SK-N-SH (cell line): ENCODE results near the gene MADCAM1. TPM values are rescaled to one million over a fixed set of nuclear protein-coding genes. Genes with fewer than 3 reads are reported as not detected.

Experiments
- CTCF ChIA-PET: fragments of 300-600, 350-600 bp; formaldehyde crosslinking; extraction: SDS; loops from one replicate; lab custom pipeline; 2021; lab: Yijun Ruan, JAX
- POLR2A ChIA-PET: fragments of 350-600 bp; sonication (Branson Sonifier 250); formaldehyde crosslinking; extraction: SDS; loops from one replicate; lab custom pipeline; 2020; ENCODE audit warnings: antibody characterized with exemption, inconsistent platforms; lab: Yijun Ruan, JAX
- DNase-seq: peaks from one replicate; pipeline ENCODE4 v3.0.0; 2012
- H2AFZ ChIP-seq: fragments of 200-600 bp; sonication (generic); 2 replicates; pipeline ENCODE4 v1.8.1; 2016; ENCODE audit warnings: antibody characterized with exemption, mild to moderate bottlenecking, low read depth
- H3F3A ChIP-seq: fragments of 200-600 bp; sonication (generic); replicated peaks from 2 replicates; pipeline ENCODE3; 2016; ENCODE audit warnings: antibody characterized with exemption, mild to moderate bottlenecking; ENCODE audit not compliant: insufficient read depth
- H3K27ac ChIP-seq, 2 experiments: fragments of 200-500 bp in 1 of 2; fragments of 200-600 bp in 1 of 2; sonication (Bioruptor generic) in 1 of 2; sonication (generic), shearing (Covaris generic) in 1 of 2; 2 replicates each; pipeline versions ENCODE4 v1.5.1 to v1.6.1; 2014 to 2016; ENCODE audit warnings: low read depth in 2 of 2, inconsistent platforms in 1 of 2, low read length in 1 of 2, mild to moderate bottlenecking in 1 of 2, mixed read lengths in 1 of 2
- H3K27me3 ChIP-seq: fragments of 200-600 bp; sonication (generic), shearing (Covaris generic); 2 replicates; pipeline ENCODE4 v1.6.1; 2016; ENCODE audit warnings: mixed run types; ENCODE audit not compliant: insufficient read depth
- H3K36me3 ChIP-seq, 2 experiments: fragments of 200-500 bp in 1 of 2; fragments of 200-600 bp in 1 of 2; sonication (Bioruptor generic) in 1 of 2; sonication (generic) in 1 of 2; replicated peaks in 1 of 2; 2 replicates each; pipeline versions ENCODE3 to v1.5.1; 2014 to 2016; ENCODE audit warnings: low read length in 1 of 2, mild to moderate bottlenecking in 1 of 2; ENCODE audit not compliant: insufficient read depth in 2 of 2, control insufficient read depth in 1 of 2
- H3K4me1 ChIP-seq, 2 experiments: fragments of 200-500 bp in 1 of 2; fragments of 200-600 bp in 1 of 2; sonication (Bioruptor generic) in 1 of 2; sonication (generic), shearing (Covaris generic) in 1 of 2; 2 replicates each; pipeline versions ENCODE4 v1.5.1 to v1.6.1; 2014 to 2016; ENCODE audit warnings: low read depth in 1 of 2, low read length in 1 of 2, mixed run types in 1 of 2; ENCODE audit not compliant: insufficient read depth in 2 of 2, control insufficient read depth in 1 of 2
- H3K4me2 ChIP-seq: fragments of 200-600 bp; sonication (generic), shearing (Covaris generic); 2 replicates; pipeline ENCODE4 v1.6.1; 2017; ENCODE audit warnings: mixed run types
- H3K4me3 ChIP-seq, 2 experiments: fragments of 200-500 bp in 1 of 2; fragments of 200-600 bp in 1 of 2; sonication (Bioruptor generic) in 1 of 2; sonication (generic), shearing (Covaris generic) in 1 of 2; 2 replicates each; pipeline versions ENCODE4 v1.5.1 to v1.8.1; 2014 to 2016; ENCODE audit warnings: low read depth in 2 of 2, inconsistent platforms in 1 of 2, low read length in 1 of 2, mild to moderate bottlenecking in 1 of 2, mixed read lengths in 1 of 2, moderate library complexity in 1 of 2
- H3K79me2 ChIP-seq: fragments of 200-600 bp; sonication (generic); 2 replicates; pipeline ENCODE4 v1.8.1; 2017; ENCODE audit warnings: mild to moderate bottlenecking; ENCODE audit not compliant: insufficient read depth
- H3K9ac ChIP-seq: fragments of 200-600 bp; sonication (generic); 2 replicates; pipeline ENCODE4 v1.6.1; 2017; ENCODE audit warnings: mixed run types
- H3K9me2 ChIP-seq: fragments of 200-600 bp; sonication (generic); 2 replicates; pipeline ENCODE4 v1.6.1; 2017; ENCODE audit warnings: mixed run types
- H3K9me3 ChIP-seq: fragments of 200-600 bp; sonication (generic); 2 replicates; pipeline ENCODE4 v1.6.1; 2017; ENCODE audit warnings: mixed run types, mild to moderate bottlenecking, moderate library complexity
- H4K20me1 ChIP-seq: fragments of 200-600 bp; sonication (generic); 2 replicates; pipeline ENCODE4 v1.6.1; 2017; ENCODE audit warnings: mild to moderate bottlenecking, mixed run types; ENCODE audit not compliant: insufficient read depth
- EP300 ChIP-seq, 2 experiments: IDR thresholded peaks; 2 replicates each; pipeline versions ENCODE4 v1.4.0 to v1.6.1; 2012; ENCODE audit warnings: borderline replicate concordance in 1 of 2, low read depth in 1 of 2, low read length in 1 of 2
- FOSL2 ChIP-seq: IDR thresholded peaks from 2 replicates; pipeline ENCODE4 v1.4.0; 2012; ENCODE audit warnings: low read depth, mild to moderate bottlenecking, moderate library complexity, borderline replicate concordance
- MXI1 ChIP-seq: IDR thresholded peaks from 2 replicates; pipeline ENCODE4 v1.6.1; 2012; ENCODE audit warnings: mild to moderate bottlenecking, low read depth, low read length, improper control_type of control experiment
- NFIC ChIP-seq: IDR thresholded peaks from 2 replicates; pipeline ENCODE4 v1.4.0; 2012; ENCODE audit warnings: borderline replicate concordance
- RAD21 ChIP-seq: IDR thresholded peaks from 2 replicates; pipeline ENCODE4 v1.6.1; 2012; ENCODE audit warnings: mild to moderate bottlenecking, low read length
- RCOR1 ChIP-seq: fragments of 150-350 bp; IDR thresholded peaks from 2 replicates; pipeline ENCODE4 v1.6.1; 2017; ENCODE audit warnings: antibody characterized with exemption, low read length
- REST ChIP-seq: IDR thresholded peaks from 2 replicates; pipeline ENCODE4 v1.6.1; 2012; ENCODE audit warnings: mild to moderate bottlenecking, low read depth, low read length, moderate library complexity
- RFX5 ChIP-seq: IDR thresholded peaks from 2 replicates; pipeline ENCODE4 v1.6.1; 2012; ENCODE audit warnings: mild to moderate bottlenecking, improper control_type of control experiment, low read length
- SIN3A ChIP-seq: IDR thresholded peaks from 2 replicates; pipeline ENCODE4 v1.6.1; 2012; ENCODE audit warnings: low read depth, mild to moderate bottlenecking, low read length, moderate library complexity, borderline replicate concordance
- USF1 ChIP-seq: IDR thresholded peaks from 2 replicates; pipeline ENCODE4 v1.4.0; 2012; ENCODE audit warnings: low read depth, borderline replicate concordance
- WGBS: methylation state at CpG from one replicate; pipeline ENCODE4 v1.1.6; 2017; ENCODE audit warnings: low lambda C conversion rate; 5-methylcytosine and 5-hydroxymethylcytosine counted together
- polyA plus RNA-seq, 3 experiments: library from polyadenylated mRNA; depleted of rRNA; stranded (reverse); fragments of >200 nt; gene quantifications; 2 replicates each; pipeline ENCODE4 v1.2.3, GENCODE V29; 2012
- TF ChIP-seq, protein P1 (sequence below): IDR thresholded peaks from 2 replicates; pipeline ENCODE4; 2012
- TF ChIP-seq, protein P2 (sequence below): IDR thresholded peaks from 2 replicates; pipeline ENCODE4 v1.4.0; 2012; ENCODE audit warnings: low read depth, borderline replicate concordance

MADCAM1 gene
- polyA plus RNA-seq, 1 of the 3 experiments (the other 2 are of a cell fraction) = 0.81 TPM

- no peaks in the 10 kb centered on the region for H3K27me3 ChIP-seq
- H4K20me1 ChIP-seq = no peaks in the 10 kb centered on the region
- POLR2A ChIA-PET = no interaction called here
- no peaks in the 10 kb centered on the region for H3K36me3 ChIP-seq
- no peak overlapping the region for H3K27ac ChIP-seq
- H3K9ac ChIP-seq = no peak overlapping the region
- H3K9me2 ChIP-seq = no peaks in the 10 kb centered on the region
- DNase-seq = peak; percentile 75
- H3K9me3 ChIP-seq = no peaks in the 10 kb centered on the region
- H3K79me2 ChIP-seq = no peaks in the 10 kb centered on the region
- H3F3A ChIP-seq = no peaks in the 10 kb centered on the region
- no peak overlapping the region for H2AFZ ChIP-seq
- H3K4me1 ChIP-seq = peaks cover 0 to 4% of the 10 kb centered on the region in 2 experiments; a peak in 1 of 4 replicates
- peak; percentile 28 for TF ChIP-seq RAD21
- no peak for TF ChIP-seq REST
- CTCF ChIA-PET = interaction anchor here (1.1 to 6.1 kb wide), 6 partner anchors 8 to 79 kb away, joined by 3 to 23 read pairs (median 5); partner anchors contain the start of gene CDC34
- 24% methylated on average over 5 of the region's 52 CpGs for WGBS
- H3K4me3 ChIP-seq = no peak overlapping the region
- no peak overlapping the region for H3K4me2 ChIP-seq
These were observed 52.9 kb downstream of the MADCAM1 start for GRCh38 chr19:548886-549830.

- Histone ChIP-seq H3K27me3 (no peaks in the 10 kb centered on the region), H3K4me2 (no peak overlapping the region), H3K9ac (no peak overlapping the region), H2AFZ (no peak overlapping the region), H3K4me1 (peaks cover 0 to 4% of the 10 kb centered on the region in 2 experiments; a peak in 1 of 4 replicates), H3K79me2 (no peaks in the 10 kb centered on the region), H3K9me2 (no peaks in the 10 kb centered on the region), H3F3A (no peaks in the 10 kb centered on the region), H3K9me3 (no peaks in the 10 kb centered on the region), H4K20me1 (no peaks in the 10 kb centered on the region), H3K4me3 (no peak overlapping the region), H3K36me3 (no peaks in the 10 kb centered on the region), H3K27ac (no peak overlapping the region)
- no peak for DNase-seq
- 81% methylated on average over 16 of the region's 20 CpGs for WGBS
- POLR2A ChIA-PET = interaction anchor here (1.4 kb wide), 1 partner anchor 24 kb away, joined by 5 read pairs; the partner anchor contains the start of gene CDC34
- TF ChIP-seq RFX5 (no peak), MXI1 (no peak), USF1 (no peak), RCOR1 (no peak), NFIC (no peak), FOSL2 (no peak), EP300 (IDR thresholded peaks at IDR 0.05; ENCODE audit: borderline replicate concordance in 1 of 2, low read depth in 1 of 2, low read length in 1 of 2) (no peak), SIN3A (no peak)
- TF ChIP-seq, protein P1, sequence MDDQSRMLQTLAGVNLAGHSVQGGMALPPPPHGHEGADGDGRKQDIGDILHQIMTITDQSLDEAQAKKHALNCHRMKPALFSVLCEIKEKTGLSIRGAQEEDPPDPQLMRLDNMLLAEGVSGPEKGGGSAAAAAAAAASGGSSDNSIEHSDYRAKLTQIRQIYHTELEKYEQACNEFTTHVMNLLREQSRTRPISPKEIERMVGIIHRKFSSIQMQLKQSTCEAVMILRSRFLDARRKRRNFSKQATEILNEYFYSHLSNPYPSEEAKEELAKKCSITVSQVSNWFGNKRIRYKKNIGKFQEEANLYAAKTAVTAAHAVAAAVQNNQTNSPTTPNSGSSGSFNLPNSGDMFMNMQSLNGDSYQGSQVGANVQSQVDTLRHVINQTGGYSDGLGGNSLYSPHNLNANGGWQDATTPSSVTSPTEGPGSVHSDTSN = no peak
- TF ChIP-seq, protein P2, sequence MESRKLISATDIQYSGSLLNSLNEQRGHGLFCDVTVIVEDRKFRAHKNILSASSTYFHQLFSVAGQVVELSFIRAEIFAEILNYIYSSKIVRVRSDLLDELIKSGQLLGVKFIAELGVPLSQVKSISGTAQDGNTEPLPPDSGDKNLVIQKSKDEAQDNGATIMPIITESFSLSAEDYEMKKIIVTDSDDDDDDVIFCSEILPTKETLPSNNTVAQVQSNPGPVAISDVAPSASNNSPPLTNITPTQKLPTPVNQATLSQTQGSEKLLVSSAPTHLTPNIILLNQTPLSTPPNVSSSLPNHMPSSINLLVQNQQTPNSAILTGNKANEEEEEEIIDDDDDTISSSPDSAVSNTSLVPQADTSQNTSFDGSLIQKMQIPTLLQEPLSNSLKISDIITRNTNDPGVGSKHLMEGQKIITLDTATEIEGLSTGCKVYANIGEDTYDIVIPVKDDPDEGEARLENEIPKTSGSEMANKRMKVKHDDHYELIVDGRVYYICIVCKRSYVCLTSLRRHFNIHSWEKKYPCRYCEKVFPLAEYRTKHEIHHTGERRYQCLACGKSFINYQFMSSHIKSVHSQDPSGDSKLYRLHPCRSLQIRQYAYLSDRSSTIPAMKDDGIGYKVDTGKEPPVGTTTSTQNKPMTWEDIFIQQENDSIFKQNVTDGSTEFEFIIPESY = no peak
- CTCF ChIA-PET = interaction anchor here (0.7 to 1.2 kb wide), 2 partner anchors 8 to 30 kb away, joined by 3 read pairs; no protein-coding TSS in a partner anchor
These were observed 58.5 kb downstream of the MADCAM1 start for GRCh38 chr19:554817-555216.
